Activated CD4-positive, alpha-beta T cell treated with anti-CD3 and anti-CD28 coated beads, Interleukin-2, amount 10 ng/mL, durations not matched to agents 7 days and 5 days (primary cell): ENCODE results near the gene MAD1L1. TPM values are rescaled to one million over a fixed set of nuclear protein-coding genes. Genes with fewer than 3 reads are reported as not detected.

Experiments
- CTCF ChIA-PET: fragments of 350-600 bp; sonication (Branson Sonifier 250); formaldehyde crosslinking; loops from one replicate; lab custom pipeline; 2021; ENCODE audit warnings: antibody characterized with exemption; lab: Charles Lee
- POLR2A ChIA-PET: fragments of 350-600 bp; sonication (Branson Sonifier 250); formaldehyde crosslinking; loops from one replicate; lab custom pipeline; 2021; ENCODE audit warnings: antibody characterized with exemption; lab: Charles Lee
- DNase-seq: peaks from one replicate; pipeline ENCODE4 v3.0.0-alpha.2; 2020
- H3K27ac Mint-ChIP-seq: one replicate; pipeline ENCODE4 v1.8.0; 2021; ENCODE audit warnings: mild to moderate bottlenecking, moderate library complexity, mixed read lengths
- H3K27me3 Mint-ChIP-seq: one replicate; pipeline ENCODE4 v1.8.0; 2021; ENCODE audit warnings: mixed read lengths
- H3K36me3 Mint-ChIP-seq: one replicate; pipeline ENCODE4 v1.8.0; 2021; ENCODE audit warnings: low read depth, mixed read lengths
- H3K4me1 Mint-ChIP-seq: one replicate; pipeline ENCODE4 v1.8.0; 2021; ENCODE audit warnings: mixed read lengths
- H3K4me3 Mint-ChIP-seq: one replicate; pipeline ENCODE4 v1.8.0; 2021; ENCODE audit warnings: mild to moderate bottlenecking, moderate library complexity, mixed read lengths
- H3K9me3 Mint-ChIP-seq: one replicate; pipeline ENCODE4 v1.8.0; 2021; ENCODE audit warnings: mixed read lengths
- total RNA-seq, 2 experiments: library from RNA; stranded (reverse); gene quantifications; one replicate each; pipeline ENCODE4 v1.2.3, GENCODE V29; 2021

The MAD1L1 gene
- total RNA-seq, 2 experiments from 2014 or later, result 125 to 127 TPM

GRCh38 chr7:1993031-1993695, 239.6 kb downstream of the MAD1L1 start:
- no peak for DNase-seq
- ChIA-PET POLR2A (no interaction called here), CTCF (interaction anchor here (1.3 kb wide), 1 partner anchor 17 kb away, joined by 4 read pairs; no protein-coding TSS in a partner anchor)
- Mint-ChIP-seq H3K27ac (peak overlapping the region; percentile 6), H3K9me3 (no peaks in the 10 kb centered on the region), H3K4me1 (peaks cover 1% of the 10 kb centered on the region), H3K4me3 (no peak overlapping the region), H3K27me3 (no peaks in the 10 kb centered on the region), H3K36me3 (no peaks in the 10 kb centered on the region)

- POLR2A ChIA-PET, result no interaction called here
- DNase-seq, result no peak
- Mint-ChIP-seq H3K36me3 (peaks cover 2% of the 10 kb centered on the region), H3K4me3 (no peak overlapping the region), H3K4me1 (peaks cover 7% of the 10 kb centered on the region), H3K9me3 (no peaks in the 10 kb centered on the region), H3K27ac (no peak overlapping the region), H3K27me3 (no peaks in the 10 kb centered on the region)
- CTCF ChIA-PET, result interaction anchor here (0.6 to 1.3 kb wide), 2 partner anchors 16 kb away, joined by 3 to 4 read pairs; no protein-coding TSS in a partner anchor
Observed at GRCh38 chr7:1992554-1992953, 240.2 kb downstream of the MAD1L1 start.

GRCh38 chr7:1990001-1990670, 242.6 kb downstream of the MAD1L1 start:
- no peak for DNase-seq
- CTCF ChIA-PET, result interaction anchor here (0.7 kb wide), 1 partner anchor 14 kb away, joined by 3 read pairs; no protein-coding TSS in a partner anchor
- POLR2A ChIA-PET, result no interaction called here
- Mint-ChIP-seq H3K36me3 (peaks cover 13% of the 10 kb centered on the region), H3K4me3 (no peak overlapping the region), H3K4me1 (peaks cover 26% of the 10 kb centered on the region), H3K27me3 (no peaks in the 10 kb centered on the region), H3K27ac (peak overlapping the region; percentile 36), H3K9me3 (peaks cover 2% of the 10 kb centered on the region)

GRCh38 chr7:1989049-1989860, 243.5 kb downstream of the MAD1L1 start:
- Mint-ChIP-seq H3K9me3 (peaks cover 2% of the 10 kb centered on the region), H3K27ac (peak overlapping the region; percentile 60), H3K27me3 (no peaks in the 10 kb centered on the region), H3K36me3 (peaks cover 15% of the 10 kb centered on the region), H3K4me3 (no peak overlapping the region), H3K4me1 (peaks cover 32% of the 10 kb centered on the region)
- DNase-seq, result no peak
- ChIA-PET POLR2A (no interaction called here), CTCF (no interaction called here)

GRCh38 chr7:1988533-1988930, 244.2 kb downstream of the MAD1L1 start:
- ChIA-PET POLR2A (no interaction called here), CTCF (no interaction called here)
- H3K36me3 Mint-ChIP-seq, result peaks cover 15% of the 10 kb centered on the region
- H3K27me3 Mint-ChIP-seq, result no peaks in the 10 kb centered on the region
- peak overlapping the region; percentile 60 for H3K27ac Mint-ChIP-seq
- H3K4me1 Mint-ChIP-seq, result peaks cover 32% of the 10 kb centered on the region
- peaks cover 2% of the 10 kb centered on the region for H3K9me3 Mint-ChIP-seq
- no peak for DNase-seq
- H3K4me3 Mint-ChIP-seq, result no peak overlapping the region

- Mint-ChIP-seq H3K4me3 (no peak overlapping the region), H3K4me1 (peaks cover 30% of the 10 kb centered on the region), H3K27me3 (no peaks in the 10 kb centered on the region), H3K9me3 (peaks cover 2% of the 10 kb centered on the region), H3K36me3 (peaks cover 15% of the 10 kb centered on the region), H3K27ac (peak overlapping the region; percentile 94)
- no peak for DNase-seq
- CTCF ChIA-PET, result interaction anchor here (0.6 kb wide), 1 partner anchor 869 kb away, joined by 4 read pairs; no protein-coding TSS in a partner anchor
- POLR2A ChIA-PET, result no interaction called here
Observed at GRCh38 chr7:1987591-1988532, 244.9 kb downstream of the MAD1L1 start.

GRCh38 chr7:1987084-1987535, 245.6 kb downstream of the MAD1L1 start:
- CTCF ChIA-PET, result interaction anchor here (0.6 kb wide), 1 partner anchor 868 kb away, joined by 4 read pairs; no protein-coding TSS in a partner anchor
- peak overlapping the region; percentile 94 for H3K27ac Mint-ChIP-seq
- POLR2A ChIA-PET, result no interaction called here
- DNase-seq, result no peak
- peaks cover 15% of the 10 kb centered on the region for H3K36me3 Mint-ChIP-seq
- peak overlapping the region; percentile 8 for H3K4me3 Mint-ChIP-seq
- peaks cover 30% of the 10 kb centered on the region for H3K4me1 Mint-ChIP-seq
- no peaks in the 10 kb centered on the region for H3K27me3 Mint-ChIP-seq
- H3K9me3 Mint-ChIP-seq, result peaks cover 2% of the 10 kb centered on the region

GRCh38 chr7:1986366-1987083, 246.2 kb downstream of the MAD1L1 start:
- H3K27ac Mint-ChIP-seq, result peak overlapping the region; percentile 94
- POLR2A ChIA-PET, result no interaction called here
- DNase-seq, result peak; percentile 67
- H3K27me3 Mint-ChIP-seq, result no peaks in the 10 kb centered on the region
- H3K36me3 Mint-ChIP-seq, result peaks cover 15% of the 10 kb centered on the region
- H3K9me3 Mint-ChIP-seq, result peaks cover 2% of the 10 kb centered on the region
- CTCF ChIA-PET, result interaction anchor here (0.6 kb wide), 1 partner anchor 868 kb away, joined by 4 read pairs; no protein-coding TSS in a partner anchor
- H3K4me1 Mint-ChIP-seq, result peaks cover 30% of the 10 kb centered on the region
- peak overlapping the region; percentile 8 for H3K4me3 Mint-ChIP-seq

- Mint-ChIP-seq H3K4me3 (no peak overlapping the region), H3K4me1 (peaks cover 30% of the 10 kb centered on the region), H3K27me3 (no peaks in the 10 kb centered on the region), H3K36me3 (peaks cover 15% of the 10 kb centered on the region), H3K9me3 (peaks cover 2% of the 10 kb centered on the region), H3K27ac (peak overlapping the region; percentile 94)
- ChIA-PET CTCF (no interaction called here), POLR2A (no interaction called here)
- DNase-seq, result no peak
Observed at GRCh38 chr7:1985936-1986335, 246.8 kb downstream of the MAD1L1 start.

GRCh38 chr7:1985042-1985441, 247.7 kb downstream of the MAD1L1 start:
- no peaks in the 10 kb centered on the region for H3K27me3 Mint-ChIP-seq
- H3K4me3 Mint-ChIP-seq, result no peak overlapping the region
- peaks cover 33% of the 10 kb centered on the region for H3K4me1 Mint-ChIP-seq
- ChIA-PET CTCF (no interaction called here), POLR2A (no interaction called here)
- H3K9me3 Mint-ChIP-seq, result peaks cover 2% of the 10 kb centered on the region
- peaks cover 15% of the 10 kb centered on the region for H3K36me3 Mint-ChIP-seq
- no peak for DNase-seq
- H3K27ac Mint-ChIP-seq, result peak overlapping the region; percentile 3

GRCh38 chr7:1981878-1982230, 250.9 kb downstream of the MAD1L1 start:
- peaks cover 2% of the 10 kb centered on the region for H3K9me3 Mint-ChIP-seq

More at GRCh38 chr7:1981878-1982230, 250.9 kb downstream of the MAD1L1 start:
- Mint-ChIP-seq H3K27ac (no peak overlapping the region), H3K4me3 (no peak overlapping the region), H3K27me3 (no peaks in the 10 kb centered on the region), H3K4me1 (peaks cover 31% of the 10 kb centered on the region), H3K36me3 (peaks cover 17% of the 10 kb centered on the region)
- DNase-seq, result no peak
- POLR2A ChIA-PET, result no interaction called here
- CTCF ChIA-PET, result no interaction called here
